K562 (cell line): ENCODE data around the gene TMEM170A. TPM values are rescaled to one million over a fixed set of nuclear protein-coding genes. Genes with fewer than 3 reads are reported as not detected.
"Not testable (repeated sequence)": the region's sequence is repeated elsewhere in the genome, so short reads cannot be mapped to it uniquely, and the experiment has no call there.

Experiments used
- ATAC-seq: fragments of 200-7000 bp; cut with Tn5 transposase; 3 replicates; pipeline ENCODE4 v1.9.1; 2020; ENCODE audit warnings: moderate library complexity
- BruUV-seq: library from RNA; stranded (reverse); fragments of 400-500 nt; replicated peaks from 2 replicates; lab custom pipeline; 2021; lab: Mats Ljungman, UMichigan
- CTCF ChIA-PET: fragments of 300-600 bp; formaldehyde crosslinking; extraction: SDS; loops from one replicate; lab custom pipeline; 2021; ENCODE audit warnings: low intra/inter-chr PET ratio; lab: Yijun Ruan, JAX
- POLR2A ChIA-PET: fragments of 300-600, 350-650 bp; sonication (Branson Sonifier 250); formaldehyde crosslinking; extraction: SDS; loops from one replicate; lab custom pipeline; 2021; ENCODE audit warnings: antibody characterized with exemption, inconsistent platforms; lab: Yijun Ruan, JAX
- DNase-seq, 4 experiments: peaks; one replicate each; pipeline versions ENCODE4 v3.0.0 to v3.0.0-alpha.2; 2011 to 2018; ENCODE audit warnings: low spot score in 3 of 4, mixed read lengths in 3 of 4; ENCODE audit errors: extremely low read depth in 1 of 4
- FAIRE-seq: peaks from 2 replicates; lab custom pipeline; 2011; peaks lifted over from hg19 to GRCh38; lab: Jason Lieb, UNC
- H2AFZ ChIP-seq: 2 replicates; pipeline ENCODE4 v1.6.0; 2011; ENCODE audit warnings: low read depth, low read length, control low read depth, inconsistent platforms
- H3K27ac ChIP-seq: fragments of 200-600 bp; 3 replicates; pipeline ENCODE4 v1.8.0; 2011; ENCODE audit warnings: low read depth, mild to moderate bottlenecking, control low read depth, inconsistent platforms, low read length, moderate library complexity, mixed read lengths; ENCODE audit errors: extremely low read depth
- H3K27me3 ChIP-seq, 2 experiments: fragments of 300-600 bp in 1 of 2; 2 replicates in 1 of 2; 3 replicates in 1 of 2; pipeline versions ENCODE4 v1.6.0 to v1.8.0; 2011; ENCODE audit warnings: inconsistent platforms in 2 of 2, low read length in 2 of 2, mild to moderate bottlenecking in 1 of 2, mixed read lengths in 1 of 2, moderate library complexity in 1 of 2; ENCODE audit not compliant: control insufficient read depth in 2 of 2, insufficient read depth in 2 of 2
- H3K36me3 ChIP-seq: fragments of 300-600 bp; 3 replicates; pipeline ENCODE4 v1.8.0; 2011; ENCODE audit warnings: mild to moderate bottlenecking, low read length, inconsistent platforms; ENCODE audit not compliant: control insufficient read depth, insufficient read depth
- H3K4me1 ChIP-seq, 2 experiments: fragments of 200-600 bp in 1 of 2; replicated peaks in 1 of 2; 2 replicates in 1 of 2; 3 replicates in 1 of 2; pipeline versions ENCODE4 v1.5.1 to v1.8.0; 2011; ENCODE audit warnings: inconsistent platforms in 2 of 2, low read length in 2 of 2, mild to moderate bottlenecking in 1 of 2, mixed read lengths in 1 of 2, moderate library complexity in 1 of 2; ENCODE audit not compliant: control insufficient read depth in 2 of 2, insufficient read depth in 2 of 2
- H3K4me2 ChIP-seq: 2 replicates; pipeline ENCODE4 v1.6.1; 2011; ENCODE audit warnings: low read length, control low read depth, inconsistent platforms, mixed read lengths; ENCODE audit not compliant: insufficient read depth
- H3K4me3 ChIP-seq: fragments of 200-600 bp; sonication (generic), shearing (Covaris generic); 2 replicates; pipeline ENCODE4 v1.5.1; 2016; ENCODE audit warnings: control low read depth, inconsistent platforms
- H3K79me2 ChIP-seq: fragments of 200-600 bp; 3 replicates; pipeline ENCODE4 v1.8.0; 2011; ENCODE audit warnings: low read length, inconsistent platforms; ENCODE audit not compliant: control insufficient read depth, insufficient read depth
- H3K9ac ChIP-seq, 2 experiments: 2 replicates each; pipeline versions ENCODE4 v1.6.0 to v1.6.1; 2011; ENCODE audit warnings: low read depth in 2 of 2, low read length in 2 of 2, control low read depth in 1 of 2, inconsistent platforms in 1 of 2, mild to moderate bottlenecking in 1 of 2, mixed read lengths in 1 of 2; ENCODE audit not compliant: insufficient read depth in 1 of 2
- H3K9me1 ChIP-seq: one replicate; pipeline ENCODE4 v1.6.0; 2011; ENCODE audit warnings: inconsistent platforms, mild to moderate bottlenecking, low read length, moderate library complexity; ENCODE audit not compliant: control insufficient read depth, insufficient read depth
- H3K9me3 ChIP-seq: replicated peaks from 2 replicates; pipeline ENCODE4 v1.5.1; 2011; ENCODE audit warnings: low read depth, low read length, inconsistent platforms; ENCODE audit not compliant: control insufficient read depth, insufficient read depth
- H4K20me1 ChIP-seq: replicated peaks from 2 replicates; pipeline ENCODE4 v1.6.1; 2011; ENCODE audit warnings: low read length, inconsistent platforms, mixed read lengths; ENCODE audit not compliant: control insufficient read depth, insufficient read depth
- ARID1B ChIP-seq: fragments of 450-650 bp; IDR thresholded peaks from 2 replicates; pipeline ENCODE4 v1.6.1; 2016; ENCODE audit warnings: antibody characterized with exemption, mild to moderate bottlenecking, inconsistent platforms
- CHAMP1 ChIP-seq: fragments of 450-650 bp; IDR thresholded peaks from 2 replicates; pipeline ENCODE4 v1.6.1; 2016; ENCODE audit warnings: mild to moderate bottlenecking
- DLX4 ChIP-seq: fragments of 250-450 bp; sonication (Bioruptor Pico); IDR thresholded peaks from 2 replicates; pipeline ENCODE4 v1.6.1; 2021; ENCODE audit warnings: mild to moderate bottlenecking
- MCM2 ChIP-seq: fragments of 450-650 bp; IDR thresholded peaks from 2 replicates; pipeline ENCODE4 v1.6.1; 2017; ENCODE audit warnings: low read depth, mild to moderate bottlenecking
- NBN ChIP-seq: fragments of 450-650 bp; IDR thresholded peaks from 2 replicates; pipeline ENCODE4 v1.6.1; 2016; ENCODE audit warnings: low read depth, mild to moderate bottlenecking
- NRF1 ChIP-seq, 2 experiments: fragments of 450-650 bp; IDR thresholded peaks in 1 of 2; conservative IDR thresholded peaks in 1 of 2; 2 replicates each; pipeline ENCODE4 v1.6.1; 2014; ENCODE audit warnings: mild to moderate bottlenecking in 2 of 2
- NUFIP1 ChIP-seq: fragments of 450-650 bp; IDR thresholded peaks from 2 replicates; pipeline ENCODE4 v1.6.1; 2018; ENCODE audit not compliant: partially characterized antibody
- RBM14 ChIP-seq: fragments of 200-400 bp; formaldehyde crosslinking; IDR thresholded peaks from 2 replicates; pipeline ENCODE4 v1.6.1; 2018; ENCODE audit warnings: low read depth, mild to moderate bottlenecking, low read length, moderate library complexity, borderline replicate concordance; ENCODE audit not compliant: insufficient read depth
- SMARCC2 ChIP-seq: fragments of 450-650 bp; IDR thresholded peaks from 2 replicates; pipeline ENCODE4 v1.6.1; 2017; ENCODE audit warnings: antibody characterized with exemption, moderate library complexity, mild to moderate bottlenecking, low read depth
- TOE1 ChIP-seq, 2 experiments: fragments of 450-650 bp in 1 of 2; sonication (generic) in 1 of 2; formaldehyde crosslinking in 1 of 2; IDR thresholded peaks; 2 replicates each; pipeline versions ENCODE4 v1.7.1 to v1.8.0; 2016 to 2022; ENCODE audit warnings: borderline replicate concordance in 2 of 2, mild to moderate bottlenecking in 2 of 2, antibody characterized with exemption in 1 of 2, inconsistent platforms in 1 of 2, low read depth in 1 of 2, missing genetic modification reagents in 1 of 2, moderate library complexity in 1 of 2
- ZZZ3 ChIP-seq: fragments of 450-650 bp; IDR thresholded peaks from 2 replicates; pipeline ENCODE4 v1.6.1; 2016; ENCODE audit warnings: antibody characterized with exemption, mild to moderate bottlenecking, moderate library complexity
- WGBS: fragments of 100-300 bp; shearing (Covaris generic); methylation state at CpG from one replicate; pipeline ENCODE4 v1.1.6; 2016; ENCODE audit warnings: low coverage, mixed read lengths; ENCODE audit not compliant: insufficient coverage; ENCODE audit errors: missing lambda C conversion rate; 5-methylcytosine and 5-hydroxymethylcytosine counted together
- in situ Hi-C: fragments of 300-500 bp; cut with MboI; formaldehyde crosslinking; loops from 4 replicates; pipeline ENCODE4 v1.15.0; 2018; ENCODE audit warnings: inconsistent platforms, mixed read lengths
- intact Hi-C: fragments of 100-400 bp; cut with micrococcal nuclease; formaldehyde crosslinking; loops from 2 replicates; pipeline ENCODE4 v1.14.2; 2022
- polyA plus RNA-seq, 8 experiments: library from polyadenylated mRNA; depleted of rRNA in 4 of 8; stranded (reverse) in 5 of 8; unstranded in 3 of 8; fragments of >200 nt; fragmentation: Nextera tagmentation in 2 of 8; fragmentation: Illumina TruSeq in 1 of 8; extraction: Ambion mirVana in 2 of 8; extraction: Trizol in 1 of 8; gene quantifications; 2 replicates each; pipeline versions ENCODE4 v1.2.1 to v1.2.3, GENCODE V29; 2011 to 2014; ENCODE audit warnings: inconsistent platforms in 1 of 8, missing spikeins in 1 of 8
- total RNA-seq, 7 experiments: library from RNA; depleted of rRNA in 6 of 7; stranded (reverse); fragments of >200 nt in 6 of 7; fragmentation: Illumina TruSeq in 2 of 7; extraction: Trizol in 2 of 7; gene quantifications; 2 replicates each; pipeline versions ENCODE4 v1.2.1 to v1.2.3, GENCODE V29; 2011 to 2021; ENCODE audit warnings: low replicate concordance in 1 of 7

Gene TMEM170A
- total and polyA plus RNA-seq, 9 of the 15 experiments (the other 6 are each of a cell fraction or from before 2014, with no cell fraction given), result 6.1 to 30.2 (median 15.0) TPM

GRCh38 chr16:75456971-75457370 is 7.5 kb downstream of the TMEM170A start:
- H3K9ac ChIP-seq, result no peak overlapping the region
- DNase-seq (no peak), ATAC-seq (peak; percentile 38; the same call in 1 of the 3 replicates), FAIRE-seq (no peak)
- H3K36me3 ChIP-seq, result peaks cover 11% of the 10 kb centered on the region; the same call in 2 of the 3 replicates
- ChIA-PET CTCF (no interaction called here), POLR2A (interaction anchor here (0.9 to 1.4 kb wide), 5 partner anchors 11 to 60 kb away, joined by 3 to 4 read pairs (median 4); no protein-coding TSS in a partner anchor)
- H3K27ac ChIP-seq, result no peak overlapping the region
- no peaks in the 10 kb centered on the region for H3K27me3 ChIP-seq
- H4K20me1 ChIP-seq, result peaks cover 13% of the 10 kb centered on the region
- WGBS, result 0% methylated on average over 1 of the region's 1 CpG
- TF ChIP-seq SMARCC2 (no peak), NRF1 (conservative IDR thresholded peaks at IDR 0.05 in 1 of 2, IDR thresholded peaks at IDR 0.05 in 1 of 2) (no peak), DLX4 (CRISPR knock-in tag) (no peak), RBM14 (no peak), MCM2 (no peak), TOE1 (IDR thresholded peaks at IDR 0.05; ENCODE audit: borderline replicate concordance) (no peak), TOE1 (CRISPR knock-in tag; IDR thresholded peaks at IDR 0.05; ENCODE audit: borderline replicate concordance, low read depth) (no peak), NUFIP1 (no peak), NBN (no peak), ARID1B (no peak), CHAMP1 (no peak), ZZZ3 (no peak)
- H3K79me2 ChIP-seq, result peaks cover 70% of the 10 kb centered on the region
- H3K4me2 ChIP-seq, result no peak overlapping the region
- no peak overlapping the region for H3K4me3 ChIP-seq
- H3K9me3 ChIP-seq, result no peaks in the 10 kb centered on the region
- BruUV-seq, result no TSS peak
- peaks cover 10 to 16% of the 10 kb centered on the region in 2 experiments; a peak in 4 of 5 replicates for H3K4me1 ChIP-seq
- intact Hi-C loops, result no loop called here
- H2AFZ ChIP-seq, result no peak overlapping the region
- H3K9me1 ChIP-seq, result no peaks in the 10 kb centered on the region
- in situ Hi-C loops, result no loop called here

DNA sequence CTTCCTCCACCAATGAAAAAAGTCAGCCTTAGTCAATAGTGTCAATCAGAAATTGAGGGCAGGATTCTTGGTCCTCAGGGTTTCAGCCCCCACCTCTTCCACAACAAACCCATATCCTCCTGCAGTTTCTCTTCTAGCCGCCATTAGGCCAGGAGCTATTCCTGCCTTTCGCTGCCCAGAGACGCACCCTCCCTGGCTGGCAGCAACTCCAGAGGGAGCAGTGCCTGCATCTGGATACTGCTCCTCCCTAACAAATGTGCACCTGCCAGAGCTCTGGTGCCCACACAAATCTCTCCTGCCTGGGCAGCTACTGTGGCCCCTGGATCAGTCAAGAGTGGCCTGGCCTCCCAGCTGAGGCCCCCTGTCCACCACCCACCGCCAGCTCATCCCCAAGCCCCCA is 8.0 kb downstream of the TMEM170A start:
- peaks cover 10 to 16% of the 10 kb centered on the region in 2 experiments; a peak in 4 of 5 replicates for H3K4me1 ChIP-seq
- H3K4me2 ChIP-seq, FAIRE-seq, ATAC-seq, H3K27me3 ChIP-seq, H3K27ac ChIP-seq, DNase-seq, intact Hi-C loops, in situ Hi-C loops, H3K36me3 ChIP-seq, CTCF ChIA-PET, BruUV-seq, H2AFZ ChIP-seq, H3K9me3 ChIP-seq, H3K9me1 ChIP-seq, H3K4me3 ChIP-seq, H3K9ac ChIP-seq: not testable (repeated sequence)
- WGBS, result 93% methylated on average over 3 of the region's 4 CpGs
- POLR2A ChIA-PET, result interaction anchor here (0.7 to 1.4 kb wide), 6 partner anchors 10 to 156 kb away, joined by 3 to 4 read pairs (median 4); no protein-coding TSS in a partner anchor
- peaks cover 13% of the 10 kb centered on the region for H4K20me1 ChIP-seq
- peaks cover 65% of the 10 kb centered on the region for H3K79me2 ChIP-seq
